ENCODE results near the gene SLC9A3. TPM values are rescaled to one million over a fixed set of nuclear protein-coding genes. Genes with fewer than 3 reads are reported as not detected.

The SLC9A3 gene
- total RNA-seq, 4 donors from 2014 or later = 1.7 to 4.5 (median 2.9) TPM

DNA sequence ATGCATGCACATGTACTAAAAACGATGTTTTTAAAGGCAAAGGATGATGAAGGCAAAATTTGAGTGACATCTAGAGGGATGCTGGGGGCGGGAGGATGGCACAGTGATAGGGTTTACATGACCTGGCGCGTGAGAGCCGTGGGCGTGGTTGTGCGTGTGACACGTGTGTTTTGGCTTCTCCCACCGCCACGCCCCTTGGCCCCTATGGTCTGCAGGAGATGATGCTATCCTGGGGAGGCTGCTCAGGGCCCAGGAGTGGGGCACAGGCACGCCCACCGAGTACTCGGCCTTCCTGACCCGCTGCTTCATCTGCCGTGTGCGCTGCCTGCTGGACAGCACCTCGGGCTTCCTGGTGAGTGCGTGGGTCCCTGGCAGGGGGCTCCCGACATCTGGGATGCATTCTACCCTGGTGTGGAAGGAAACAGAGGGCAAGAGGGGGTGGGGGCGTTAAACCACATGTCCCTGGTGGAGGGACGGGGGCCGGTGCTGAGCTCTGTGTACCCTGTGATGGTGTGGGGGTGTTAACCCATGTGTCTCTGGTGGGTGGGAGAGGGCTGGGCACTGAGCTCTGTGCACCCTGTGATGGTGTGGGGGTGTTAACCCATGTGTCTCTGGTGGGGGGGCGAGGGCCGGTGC is 100.5 kb downstream of the SLC9A3 start:
- ATAC-seq = no peak

DNA sequence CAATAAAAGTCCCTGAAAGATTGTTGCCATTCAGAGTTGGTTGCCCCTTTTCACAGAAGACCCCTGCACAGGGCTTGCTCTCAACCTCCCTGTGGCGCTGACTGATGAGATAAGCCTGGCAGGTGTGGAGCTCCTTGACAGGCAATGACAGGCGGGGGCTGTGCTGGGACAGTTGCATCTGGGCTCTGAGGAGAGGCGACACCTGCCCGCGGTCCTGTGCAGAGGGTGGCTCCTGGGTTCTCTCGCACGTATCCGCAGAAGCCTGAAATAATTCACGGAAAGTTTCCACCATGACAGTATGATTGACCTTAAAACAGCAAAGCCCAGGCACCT is 101.0 kb downstream of the SLC9A3 start:
- ATAC-seq (no peak), DNase-seq (no peak)
- Histone ChIP-seq H3K27me3 (peaks cover 0 to 6% (median 1%) of the 10 kb centered on the region in 3 donors), H3K36me3 (no peaks in the 10 kb centered on the region), H3K4me3 (no peak overlapping the region), H3K4me1 (no peaks in the 10 kb centered on the region), H3K27ac (no peak overlapping the region), H3K9me3 (no peaks in the 10 kb centered on the region)
- no peak for TF ChIP-seq POLR2A (IDR thresholded peaks at IDR 0.05)
- TF ChIP-seq, protein P1, sequence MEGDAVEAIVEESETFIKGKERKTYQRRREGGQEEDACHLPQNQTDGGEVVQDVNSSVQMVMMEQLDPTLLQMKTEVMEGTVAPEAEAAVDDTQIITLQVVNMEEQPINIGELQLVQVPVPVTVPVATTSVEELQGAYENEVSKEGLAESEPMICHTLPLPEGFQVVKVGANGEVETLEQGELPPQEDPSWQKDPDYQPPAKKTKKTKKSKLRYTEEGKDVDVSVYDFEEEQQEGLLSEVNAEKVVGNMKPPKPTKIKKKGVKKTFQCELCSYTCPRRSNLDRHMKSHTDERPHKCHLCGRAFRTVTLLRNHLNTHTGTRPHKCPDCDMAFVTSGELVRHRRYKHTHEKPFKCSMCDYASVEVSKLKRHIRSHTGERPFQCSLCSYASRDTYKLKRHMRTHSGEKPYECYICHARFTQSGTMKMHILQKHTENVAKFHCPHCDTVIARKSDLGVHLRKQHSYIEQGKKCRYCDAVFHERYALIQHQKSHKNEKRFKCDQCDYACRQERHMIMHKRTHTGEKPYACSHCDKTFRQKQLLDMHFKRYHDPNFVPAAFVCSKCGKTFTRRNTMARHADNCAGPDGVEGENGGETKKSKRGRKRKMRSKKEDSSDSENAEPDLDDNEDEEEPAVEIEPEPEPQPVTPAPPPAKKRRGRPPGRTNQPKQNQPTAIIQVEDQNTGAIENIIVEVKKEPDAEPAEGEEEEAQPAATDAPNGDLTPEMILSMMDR (IDR thresholded peaks at IDR 0.05 in 4 of 5, conservative IDR thresholded peaks at IDR 0.05 in 1 of 5) = no peak
- intact Hi-C loops (cut with DNase I; ENCODE audit: low total_unique reads) (no loop called here), in situ Hi-C loops (cut with MboI; ENCODE audit: low sequenced_read_pairs in 4 of 4) (no loop called here)

More for the DNA sequence above, 100.5 kb downstream of the SLC9A3 start:
- Histone ChIP-seq H3K27ac (no peak overlapping the region), H3K27me3 (peaks cover under 1 to 7% (median 3%) of the 10 kb centered on the region in 3 donors), H3K4me1 (no peaks in the 10 kb centered on the region), H3K4me3 (no peak overlapping the region), H3K9me3 (no peaks in the 10 kb centered on the region), H3K36me3 (no peaks in the 10 kb centered on the region)
- intact Hi-C loops (cut with DNase I; ENCODE audit: low total_unique reads) = no loop called here
- in situ Hi-C loops (cut with MboI; ENCODE audit: low sequenced_read_pairs in 4 of 4) = no loop called here
- DNase-seq = no peak
- TF ChIP-seq, protein P1 (IDR thresholded peaks at IDR 0.05 in 4 of 5, conservative IDR thresholded peaks at IDR 0.05 in 1 of 5) = no peak
- TF ChIP-seq POLR2A (IDR thresholded peaks at IDR 0.05) = no peak

GRCh38 chr5:422323-423232 is 101.7 kb downstream of the SLC9A3 start:
- H3K36me3 ChIP-seq = no peaks in the 10 kb centered on the region
- no peak for DNase-seq
- intact Hi-C loops (cut with DNase I; ENCODE audit: low total_unique reads) (no loop called here), in situ Hi-C loops (cut with MboI; ENCODE audit: low sequenced_read_pairs in 4 of 4) (no loop called here)
- no peak for ATAC-seq
- H3K4me3 ChIP-seq = no peak overlapping the region
- TF ChIP-seq, protein P1 (IDR thresholded peaks at IDR 0.05 in 4 of 5, conservative IDR thresholded peaks at IDR 0.05 in 1 of 5) = no peak
- no peak for TF ChIP-seq POLR2A (IDR thresholded peaks at IDR 0.05)
- H3K9me3 ChIP-seq = no peaks in the 10 kb centered on the region
- no peaks in the 10 kb centered on the region for H3K27me3 ChIP-seq
- H3K27ac ChIP-seq = no peak overlapping the region
- no peaks in the 10 kb centered on the region for H3K4me1 ChIP-seq

DNA sequence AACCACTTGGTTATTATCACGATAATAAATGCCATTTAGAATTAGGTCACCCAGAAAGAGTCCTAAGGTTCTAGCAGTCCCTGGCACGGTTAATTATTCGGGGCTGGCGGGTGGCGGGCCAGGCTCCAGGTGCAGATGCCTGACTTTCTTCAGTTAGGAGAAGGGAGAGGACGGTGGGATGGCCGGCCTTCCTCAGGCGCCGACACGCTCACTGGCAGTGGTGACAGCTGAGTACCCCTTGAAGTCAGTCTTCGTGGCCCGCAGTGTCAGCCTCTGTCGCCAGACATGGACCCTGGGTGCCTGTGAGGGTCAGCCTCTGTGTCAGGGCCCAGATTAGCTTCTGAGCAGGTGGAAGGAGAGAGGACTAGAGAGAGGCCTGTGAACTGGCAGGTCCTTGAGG is 102.3 kb downstream of the SLC9A3 start:
- in situ Hi-C loops (cut with MboI; ENCODE audit: low sequenced_read_pairs in 4 of 4) (no loop called here), intact Hi-C loops (cut with DNase I; ENCODE audit: low total_unique reads) (no loop called here)
- Histone ChIP-seq H3K4me3 (no peak overlapping the region), H3K36me3 (no peaks in the 10 kb centered on the region), H3K27ac (no peak overlapping the region), H3K9me3 (no peaks in the 10 kb centered on the region), H3K27me3 (no peaks in the 10 kb centered on the region), H3K4me1 (no peaks in the 10 kb centered on the region)
- TF ChIP-seq, protein P1 (IDR thresholded peaks at IDR 0.05 in 4 of 5, conservative IDR thresholded peaks at IDR 0.05 in 1 of 5) = no peak
- no peak for TF ChIP-seq POLR2A (IDR thresholded peaks at IDR 0.05)
- ATAC-seq (no peak), DNase-seq (no peak)

All from gastrocnemius medialis (tissue), 4 donors.